Stimulated activated CD4-positive, alpha-beta T cell treated with anti-CD3 and anti-CD28 coated beads, Interleukin-15, amount 100 ng/mL, for 1 hour (primary cell): ENCODE data around the gene B3GALT4.
"Not testable (repeated sequence)": the region's sequence is repeated elsewhere in the genome, so short reads cannot be mapped to it uniquely, and the experiment has no call there.

Experiments used
- DNase-seq, 2 donors: peaks; one replicate each; pipeline ENCODE4 v3.0.0-alpha.2; 2020; ENCODE audit warnings: low read depth in 1 of 2, low spot score in 1 of 2

B3GALT4 gene

GRCh38 chr6:33276864-33277662 lies at the start of gene B3GALT4:
TSS of gene B3GALT4 (plus strand) at chr6:33277123. CDS start at chr6:33277420, 297 bp downstream.
- DNase-seq, result peak; percentile 43 to 68

GRCh38 chr6:33235221-33235634 lies 41.7 kb upstream of the B3GALT4 start:
- no peak for DNase-seq

GRCh38 chr6:33236328-33236727 lies 40.6 kb upstream of the B3GALT4 start:
- no peak for DNase-seq

- DNase-seq, result no peak
Measured at GRCh38 chr6:33236852-33237251, 40.1 kb upstream of the B3GALT4 start.

GRCh38 chr6:33237741-33238140 lies 39.2 kb upstream of the B3GALT4 start:
- no peak for DNase-seq

GRCh38 chr6:33241968-33242367 lies 35.0 kb upstream of the B3GALT4 start:
- DNase-seq, result no peak

- DNase-seq, result no peak
Measured at GRCh38 chr6:33243476-33243875, 33.4 kb upstream of the B3GALT4 start.

GRCh38 chr6:33247977-33248642 lies 28.8 kb upstream of the B3GALT4 start:
- peak; percentile 78 to 87 for DNase-seq

GRCh38 chr6:33248643-33248931 lies 28.3 kb upstream of the B3GALT4 start:
- DNase-seq, result no peak

GRCh38 chr6:33248932-33249731 lies 27.8 kb upstream of the B3GALT4 start:
- peak; percentile 86 for DNase-seq

- no peak for DNase-seq
Measured at GRCh38 chr6:33249732-33250630, 26.9 kb upstream of the B3GALT4 start.

GRCh38 chr6:33250731-33251130 lies 26.2 kb upstream of the B3GALT4 start:
- no peak for DNase-seq

GRCh38 chr6:33251395-33252012 lies 25.4 kb upstream of the B3GALT4 start:
- DNase-seq, result no peak

- no peak for DNase-seq
Measured at GRCh38 chr6:33252759-33253158, 24.2 kb upstream of the B3GALT4 start.

GRCh38 chr6:33254591-33254990 lies 22.3 kb upstream of the B3GALT4 start:
- no peak for DNase-seq

- DNase-seq, result no peak
Measured at GRCh38 chr6:33259032-33259431, 17.9 kb upstream of the B3GALT4 start.

- DNase-seq, result not testable (repeated sequence)
Measured at GRCh38 chr6:33262490-33262889, 14.4 kb upstream of the B3GALT4 start.

- no peak for DNase-seq
Measured at GRCh38 chr6:33264015-33264414, 12.9 kb upstream of the B3GALT4 start.

GRCh38 chr6:33271117-33271467 lies 5.8 kb upstream of the B3GALT4 start:
- no peak for DNase-seq

- DNase-seq, result peak; percentile 68 to 77
Measured at GRCh38 chr6:33271468-33272274, 5.3 kb upstream of the B3GALT4 start, which contains the start of the genes RPS18 and VPS52. TSS of gene RPS18 (plus strand) at chr6:33272075. CDS start at chr6:33272120, 45 bp downstream. TSS of gene VPS52 (minus strand) at chr6:33271876. CDS start at chr6:33271675, 201 bp downstream.
